ENCODE results near the gene XYLT2. TPM values are rescaled to one million over a fixed set of nuclear protein-coding genes. Genes with fewer than 3 reads are reported as not detected.

The XYLT2 gene
- total and polyA plus RNA-seq, 2 experiments from 2014 or later: 14.2 to 44.9 TPM

DNA sequence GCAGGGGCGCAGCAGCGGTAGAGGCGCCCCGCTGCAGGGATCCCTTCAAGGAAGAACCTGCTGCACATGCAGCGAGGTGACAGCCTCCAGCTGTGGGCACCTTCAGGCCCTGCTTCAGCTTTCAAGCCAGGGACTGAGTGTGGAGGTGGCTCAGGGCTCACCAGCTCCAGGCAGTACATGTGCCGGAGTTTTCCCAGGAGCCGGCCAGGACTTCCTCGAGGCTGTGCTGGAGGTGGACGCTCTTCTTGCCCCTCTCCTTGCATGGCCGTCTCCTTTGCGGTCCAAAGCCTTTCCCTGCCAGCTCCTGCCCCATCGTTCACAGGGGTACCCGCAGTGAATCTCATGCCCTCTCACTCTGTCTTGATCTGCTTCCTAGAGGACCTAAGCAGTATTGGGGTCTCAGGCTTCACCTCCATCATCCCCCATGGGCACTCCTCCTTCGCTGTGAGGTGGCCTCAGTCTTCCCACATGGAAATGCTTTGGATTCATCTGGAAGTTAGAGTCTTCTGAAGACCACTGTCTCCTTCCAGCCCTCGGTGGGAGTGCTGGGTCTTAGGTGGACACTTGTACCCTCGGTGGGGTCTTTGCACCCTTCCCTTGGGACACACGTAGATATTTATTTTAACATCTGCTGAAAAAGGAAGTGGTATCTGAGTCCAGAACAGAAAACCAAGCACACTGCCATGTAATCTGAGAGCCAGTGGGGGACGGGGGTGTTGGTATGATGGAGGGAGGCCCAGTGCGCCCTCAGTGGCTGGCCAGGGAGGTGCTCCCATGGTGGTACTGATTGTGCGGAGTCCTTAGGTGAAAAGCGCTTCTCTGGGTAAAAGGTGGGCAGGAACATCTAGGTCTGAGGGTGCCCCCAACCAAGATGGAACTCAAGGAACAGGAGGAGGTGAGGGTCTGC is 7.0 kb downstream of the XYLT2 start:
- Mint-ChIP-seq H3K9me3 (no peaks in the 10 kb centered on the region; the same call in 2 of the 3 replicates), H3K27me3 (ENCODE audit: insufficient read depth, low read depth, poor library complexity) (peaks cover 13% of the 10 kb centered on the region), H3K27ac (no peak overlapping the region), H3K4me1 (peaks cover 10% of the 10 kb centered on the region), H3K36me3 (ENCODE audit: low read depth) (peaks cover 41% of the 10 kb centered on the region), H3K4me3 (no peak overlapping the region)
- no peak overlapping the region for H2AFZ ChIP-seq
- H3K4me3 ChIP-seq: no peak overlapping the region
- H3K36me3 ChIP-seq (ENCODE audit: insufficient read depth): no peaks in the 10 kb centered on the region
- peaks cover 2% of the 10 kb centered on the region; the same call in 1 of the 2 replicates for H4K20me1 ChIP-seq (replicated peaks; ENCODE audit: insufficient read depth)
- H3K79me2 ChIP-seq (replicated peaks; ENCODE audit: insufficient read depth): peaks cover 18% of the 10 kb centered on the region
- no peaks in the 10 kb centered on the region for H3F3A ChIP-seq (replicated peaks; ENCODE audit: low read depth)
- no peak overlapping the region for H3K27ac ChIP-seq (ENCODE audit: low read depth)
- peaks cover 6% of the 10 kb centered on the region for H3K4me1 ChIP-seq (ENCODE audit: insufficient read depth)
- H3K4me2 ChIP-seq: no peak overlapping the region
- TF ChIP-seq, protein P1, sequence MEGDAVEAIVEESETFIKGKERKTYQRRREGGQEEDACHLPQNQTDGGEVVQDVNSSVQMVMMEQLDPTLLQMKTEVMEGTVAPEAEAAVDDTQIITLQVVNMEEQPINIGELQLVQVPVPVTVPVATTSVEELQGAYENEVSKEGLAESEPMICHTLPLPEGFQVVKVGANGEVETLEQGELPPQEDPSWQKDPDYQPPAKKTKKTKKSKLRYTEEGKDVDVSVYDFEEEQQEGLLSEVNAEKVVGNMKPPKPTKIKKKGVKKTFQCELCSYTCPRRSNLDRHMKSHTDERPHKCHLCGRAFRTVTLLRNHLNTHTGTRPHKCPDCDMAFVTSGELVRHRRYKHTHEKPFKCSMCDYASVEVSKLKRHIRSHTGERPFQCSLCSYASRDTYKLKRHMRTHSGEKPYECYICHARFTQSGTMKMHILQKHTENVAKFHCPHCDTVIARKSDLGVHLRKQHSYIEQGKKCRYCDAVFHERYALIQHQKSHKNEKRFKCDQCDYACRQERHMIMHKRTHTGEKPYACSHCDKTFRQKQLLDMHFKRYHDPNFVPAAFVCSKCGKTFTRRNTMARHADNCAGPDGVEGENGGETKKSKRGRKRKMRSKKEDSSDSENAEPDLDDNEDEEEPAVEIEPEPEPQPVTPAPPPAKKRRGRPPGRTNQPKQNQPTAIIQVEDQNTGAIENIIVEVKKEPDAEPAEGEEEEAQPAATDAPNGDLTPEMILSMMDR (conservative IDR thresholded peaks at IDR 0.05; ENCODE audit: low read depth in 2 of 2): 0 out of 4 replicates have a peak, but pooled peaks of 1 of the 2 experiments have one; percentile 6
- no peak for TF ChIP-seq ZNF331 (CRISPR knock-in tag; IDR thresholded peaks at IDR 0.05; ENCODE audit: low read depth)
- no peaks in the 10 kb centered on the region for H3K27me3 ChIP-seq (ENCODE audit: insufficient read depth)
- no peaks in the 10 kb centered on the region for H3K9me2 ChIP-seq (ENCODE audit: insufficient read depth)
- DNase-seq (ENCODE audit: low spot score) (no peak), ATAC-seq (peak; percentile 55)

DNA sequence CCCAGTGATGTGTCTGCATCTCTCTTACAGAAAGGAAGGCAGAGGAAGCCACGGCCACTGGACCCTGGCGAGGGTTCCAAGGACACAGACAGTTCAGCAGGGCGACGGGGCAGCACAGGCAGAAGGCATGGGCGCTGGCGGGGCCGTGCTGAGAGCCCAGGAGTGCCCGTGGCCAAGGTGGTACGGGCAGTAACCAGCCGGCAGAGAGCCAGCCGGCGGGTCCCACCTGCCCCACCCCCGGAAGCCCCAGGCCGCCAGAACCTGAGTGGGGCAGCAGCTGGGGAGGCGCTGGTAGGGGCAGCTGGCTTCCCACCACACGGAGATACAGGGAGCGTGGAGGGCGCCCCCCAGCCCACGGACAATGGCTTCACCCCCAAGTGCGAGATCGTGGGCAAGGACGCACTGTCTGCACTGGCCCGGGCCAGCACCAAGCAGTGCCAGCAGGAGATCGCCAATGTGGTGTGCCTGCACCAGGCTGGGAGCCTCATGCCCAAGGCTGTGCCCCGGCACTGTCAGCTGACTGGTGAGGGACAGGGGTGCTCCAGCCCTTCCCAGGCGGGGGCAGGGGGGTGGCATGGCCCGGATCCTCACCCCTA is 7.8 kb downstream of the XYLT2 start:
- H3K4me1 ChIP-seq (ENCODE audit: insufficient read depth): no peaks in the 10 kb centered on the region
- peaks cover 4% of the 10 kb centered on the region; the same call in 2 of the 3 replicates for H3K4me1 Mint-ChIP-seq
- no peak overlapping the region for H2AFZ ChIP-seq
- peaks cover 47% of the 10 kb centered on the region for H3K36me3 Mint-ChIP-seq (ENCODE audit: low read depth)
- H4K20me1 ChIP-seq (replicated peaks; ENCODE audit: insufficient read depth): no peaks in the 10 kb centered on the region; the same call in 1 of the 2 replicates
- no peaks in the 10 kb centered on the region; the same call in 2 of the 3 replicates for H3K9me3 Mint-ChIP-seq
- H3K4me2 ChIP-seq: no peak overlapping the region
- peaks cover 10% of the 10 kb centered on the region; the same call in 1 of the 2 replicates for H3K79me2 ChIP-seq (replicated peaks; ENCODE audit: insufficient read depth)
- ATAC-seq (no peak), DNase-seq (ENCODE audit: low spot score) (no peak)
- TF ChIP-seq EZH2phosphoT487 (IDR thresholded peaks at IDR 0.05; ENCODE audit: unreplicated experiment): no peak
- no peak overlapping the region for H3K27ac Mint-ChIP-seq
- H3F3A ChIP-seq (replicated peaks; ENCODE audit: low read depth): no peaks in the 10 kb centered on the region
- peaks cover 13% of the 10 kb centered on the region for H3K27me3 Mint-ChIP-seq (ENCODE audit: insufficient read depth, low read depth, poor library complexity)
- no peak overlapping the region for H3K4me3 ChIP-seq
- no peaks in the 10 kb centered on the region for H3K27me3 ChIP-seq (ENCODE audit: insufficient read depth)
- H3K36me3 ChIP-seq (ENCODE audit: insufficient read depth): no peaks in the 10 kb centered on the region
- no peak overlapping the region for H3K27ac ChIP-seq (ENCODE audit: low read depth)
- H3K4me3 Mint-ChIP-seq: no peak overlapping the region
- no peaks in the 10 kb centered on the region for H3K9me2 ChIP-seq (ENCODE audit: insufficient read depth)

DNA sequence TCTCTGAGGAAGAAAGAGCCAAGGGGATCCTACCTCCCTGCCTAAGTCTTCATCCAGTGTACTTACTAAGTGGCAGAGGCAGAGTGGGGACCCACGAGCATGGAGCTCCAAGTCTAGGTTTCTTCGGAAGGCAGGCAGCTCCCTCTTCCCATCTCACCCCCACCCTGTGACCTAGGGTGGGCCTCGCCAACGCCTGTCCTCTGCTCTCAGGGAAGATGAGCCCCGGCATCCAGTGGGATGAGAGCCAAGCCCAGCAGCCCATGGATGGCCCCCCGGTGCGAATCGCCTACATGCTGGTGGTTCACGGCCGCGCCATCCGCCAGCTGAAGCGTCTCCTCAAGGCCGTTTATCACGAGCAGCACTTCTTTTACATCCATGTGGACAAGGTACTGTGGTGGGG is 8.3 kb downstream of the XYLT2 start:
- H3K36me3 ChIP-seq (ENCODE audit: insufficient read depth): no peaks in the 10 kb centered on the region
- TF ChIP-seq, protein P2, sequence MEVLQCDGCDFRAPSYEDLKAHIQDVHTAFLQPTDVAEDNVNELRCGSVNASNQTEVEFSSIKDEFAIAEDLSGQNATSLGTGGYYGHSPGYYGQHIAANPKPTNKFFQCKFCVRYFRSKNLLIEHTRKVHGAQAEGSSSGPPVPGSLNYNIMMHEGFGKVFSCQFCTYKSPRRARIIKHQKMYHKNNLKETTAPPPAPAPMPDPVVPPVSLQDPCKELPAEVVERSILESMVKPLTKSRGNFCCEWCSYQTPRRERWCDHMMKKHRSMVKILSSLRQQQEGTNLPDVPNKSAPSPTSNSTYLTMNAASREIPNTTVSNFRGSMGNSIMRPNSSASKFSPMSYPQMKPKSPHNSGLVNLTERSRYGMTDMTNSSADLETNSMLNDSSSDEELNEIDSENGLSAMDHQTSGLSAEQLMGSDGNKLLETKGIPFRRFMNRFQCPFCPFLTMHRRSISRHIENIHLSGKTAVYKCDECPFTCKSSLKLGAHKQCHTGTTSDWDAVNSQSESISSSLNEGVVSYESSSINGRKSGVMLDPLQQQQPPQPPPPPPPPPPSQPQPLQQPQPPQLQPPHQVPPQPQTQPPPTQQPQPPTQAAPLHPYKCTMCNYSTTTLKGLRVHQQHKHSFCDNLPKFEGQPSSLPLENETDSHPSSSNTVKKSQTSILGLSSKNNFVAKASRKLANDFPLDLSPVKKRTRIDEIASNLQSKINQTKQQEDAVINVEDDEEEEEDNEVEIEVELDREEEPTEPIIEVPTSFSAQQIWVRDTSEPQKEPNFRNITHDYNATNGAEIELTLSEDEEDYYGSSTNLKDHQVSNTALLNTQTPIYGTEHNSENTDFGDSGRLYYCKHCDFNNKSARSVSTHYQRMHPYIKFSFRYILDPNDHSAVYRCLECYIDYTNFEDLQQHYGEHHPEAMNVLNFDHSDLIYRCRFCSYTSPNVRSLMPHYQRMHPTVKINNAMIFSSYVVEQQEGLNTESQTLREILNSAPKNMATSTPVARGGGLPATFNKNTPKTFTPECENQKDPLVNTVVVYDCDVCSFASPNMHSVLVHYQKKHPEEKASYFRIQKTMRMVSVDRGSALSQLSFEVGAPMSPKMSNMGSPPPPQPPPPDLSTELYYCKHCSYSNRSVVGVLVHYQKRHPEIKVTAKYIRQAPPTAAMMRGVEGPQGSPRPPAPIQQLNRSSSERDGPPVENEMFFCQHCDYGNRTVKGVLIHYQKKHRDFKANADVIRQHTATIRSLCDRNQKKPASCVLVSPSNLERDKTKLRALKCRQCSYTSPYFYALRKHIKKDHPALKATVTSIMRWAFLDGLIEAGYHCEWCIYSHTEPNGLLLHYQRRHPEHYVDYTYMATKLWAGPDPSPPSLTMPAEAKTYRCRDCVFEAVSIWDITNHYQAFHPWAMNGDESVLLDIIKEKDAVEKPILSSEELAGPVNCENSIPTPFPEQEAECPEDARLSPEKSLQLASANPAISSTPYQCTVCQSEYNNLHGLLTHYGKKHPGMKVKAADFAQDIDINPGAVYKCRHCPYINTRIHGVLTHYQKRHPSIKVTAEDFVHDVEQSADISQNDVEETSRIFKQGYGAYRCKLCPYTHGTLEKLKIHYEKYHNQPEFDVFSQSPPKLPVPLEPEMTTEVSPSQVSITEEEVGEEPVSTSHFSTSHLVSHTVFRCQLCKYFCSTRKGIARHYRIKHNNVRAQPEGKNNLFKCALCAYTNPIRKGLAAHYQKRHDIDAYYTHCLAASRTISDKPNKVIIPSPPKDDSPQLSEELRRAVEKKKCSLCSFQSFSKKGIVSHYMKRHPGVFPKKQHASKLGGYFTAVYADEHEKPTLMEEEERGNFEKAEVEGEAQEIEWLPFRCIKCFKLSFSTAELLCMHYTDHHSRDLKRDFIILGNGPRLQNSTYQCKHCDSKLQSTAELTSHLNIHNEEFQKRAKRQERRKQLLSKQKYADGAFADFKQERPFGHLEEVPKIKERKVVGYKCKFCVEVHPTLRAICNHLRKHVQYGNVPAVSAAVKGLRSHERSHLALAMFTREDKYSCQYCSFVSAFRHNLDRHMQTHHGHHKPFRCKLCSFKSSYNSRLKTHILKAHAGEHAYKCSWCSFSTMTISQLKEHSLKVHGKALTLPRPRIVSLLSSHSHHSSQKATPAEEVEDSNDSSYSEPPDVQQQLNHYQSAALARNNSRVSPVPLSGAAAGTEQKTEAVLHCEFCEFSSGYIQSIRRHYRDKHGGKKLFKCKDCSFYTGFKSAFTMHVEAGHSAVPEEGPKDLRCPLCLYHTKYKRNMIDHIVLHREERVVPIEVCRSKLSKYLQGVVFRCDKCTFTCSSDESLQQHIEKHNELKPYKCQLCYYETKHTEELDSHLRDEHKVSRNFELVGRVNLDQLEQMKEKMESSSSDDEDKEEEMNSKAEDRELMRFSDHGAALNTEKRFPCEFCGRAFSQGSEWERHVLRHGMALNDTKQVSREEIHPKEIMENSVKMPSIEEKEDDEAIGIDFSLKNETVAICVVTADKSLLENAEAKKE (CRISPR knock-in tag; IDR thresholded peaks at IDR 0.05): no peak
- no peak for TF ChIP-seq JUNB (IDR thresholded peaks at IDR 0.05; ENCODE audit: unreplicated experiment)

More for the DNA sequence above, 8.3 kb downstream of the XYLT2 start:
- H3K9me2 ChIP-seq (ENCODE audit: insufficient read depth): no peaks in the 10 kb centered on the region
- no peak overlapping the region for H3K4me3 Mint-ChIP-seq
- no peaks in the 10 kb centered on the region for H3K27me3 ChIP-seq (ENCODE audit: insufficient read depth)
- no peak overlapping the region for H3K27ac ChIP-seq (ENCODE audit: low read depth)
- no peaks in the 10 kb centered on the region; the same call in 2 of the 3 replicates for H3K4me1 Mint-ChIP-seq
- no peak overlapping the region for H3K4me2 ChIP-seq
- no peak overlapping the region for H2AFZ ChIP-seq
- H3K36me3 Mint-ChIP-seq (ENCODE audit: low read depth): peaks cover 52% of the 10 kb centered on the region
- H3K79me2 ChIP-seq (replicated peaks; ENCODE audit: insufficient read depth): peaks cover 5% of the 10 kb centered on the region; the same call in 1 of the 2 replicates
- ATAC-seq: no peak
- no peak overlapping the region for H3K4me3 ChIP-seq
- peaks cover 11% of the 10 kb centered on the region for H3K27me3 Mint-ChIP-seq (ENCODE audit: insufficient read depth, low read depth, poor library complexity)
- DNase-seq (ENCODE audit: low spot score): no peak
- no peaks in the 10 kb centered on the region; the same call in 1 of the 2 replicates for H4K20me1 ChIP-seq (replicated peaks; ENCODE audit: insufficient read depth)
- H3K27ac Mint-ChIP-seq: no peak overlapping the region
- no peaks in the 10 kb centered on the region for H3K4me1 ChIP-seq (ENCODE audit: insufficient read depth)
- H3F3A ChIP-seq (replicated peaks; ENCODE audit: low read depth): no peaks in the 10 kb centered on the region
- H3K9me3 Mint-ChIP-seq: no peaks in the 10 kb centered on the region; the same call in 2 of the 3 replicates
